HepG2 (cell line): ENCODE measurements around the gene IPMK. TPM values are rescaled to one million over a fixed set of nuclear protein-coding genes. Genes with fewer than 3 reads are reported as not detected.

Source experiments
- ATAC-seq: fragments of 200-7000 bp; cut with Tn5 transposase; 3 replicates; pipeline ENCODE4 v1.9.1; 2020; ENCODE audit warnings: mild to moderate bottlenecking, moderate library complexity
- BruUV-seq: library from RNA; stranded (reverse); fragments of 400-500 nt; replicated peaks from 2 replicates; lab custom pipeline; 2021; lab: Mats Ljungman, UMichigan
- CTCF ChIA-PET: fragments of 300-600 bp; formaldehyde crosslinking; extraction: SDS; loops from one replicate; lab custom pipeline; 2021; ENCODE audit warnings: low total read pairs, inconsistent platforms, low intra/inter-chr PET ratio; lab: Yijun Ruan, JAX
- POLR2A ChIA-PET: fragments of 350-600 bp; sonication (Branson Sonifier 250); formaldehyde crosslinking; loops from one replicate; lab custom pipeline; 2020; ENCODE audit warnings: antibody characterized with exemption, inconsistent platforms; lab: Yijun Ruan, JAX
- DNase-seq: peaks from one replicate; pipeline ENCODE4 v3.0.0-alpha.2; 2015; ENCODE audit warnings: low spot score
- FAIRE-seq: peaks from 3 replicates; lab custom pipeline; 2011; peaks lifted over from hg19 to GRCh38; lab: Jason Lieb, UNC
- H2AFZ ChIP-seq: one replicate; pipeline ENCODE4 v1.6.1; 2011; ENCODE audit warnings: low read length, inconsistent platforms
- H3K27ac ChIP-seq: fragments of 300-600 bp; 3 replicates; pipeline ENCODE4 v1.8.0; 2011; ENCODE audit warnings: mixed run types, mild to moderate bottlenecking, mixed read lengths, low read length, inconsistent platforms; ENCODE audit not compliant: insufficient read depth; ENCODE audit errors: extremely low read length
- H3K27me3 ChIP-seq, 2 experiments: fragments of 200-600 bp in 1 of 2; 2 replicates in 1 of 2; 3 replicates in 1 of 2; pipeline versions ENCODE4 v1.6.0 to v1.8.0; 2011; ENCODE audit warnings: low read length in 2 of 2, mild to moderate bottlenecking in 2 of 2, moderate library complexity in 2 of 2, inconsistent platforms in 1 of 2; ENCODE audit not compliant: insufficient read depth in 2 of 2, control insufficient read depth in 1 of 2
- H3K36me3 ChIP-seq, 2 experiments: fragments of 200-600 bp in 1 of 2; replicated peaks in 1 of 2; 2 replicates in 1 of 2; 3 replicates in 1 of 2; pipeline versions ENCODE4 v1.5.1 to v1.8.0; 2011; ENCODE audit warnings: low read length in 2 of 2, inconsistent platforms in 1 of 2; ENCODE audit not compliant: insufficient read depth in 2 of 2, control insufficient read depth in 1 of 2
- H3K4me1 ChIP-seq: 2 replicates; pipeline ENCODE4 v1.5.1; 2012; ENCODE audit warnings: low read length, inconsistent platforms; ENCODE audit not compliant: insufficient read depth
- H3K4me2 ChIP-seq: 2 replicates; pipeline ENCODE4 v1.6.0; 2011; ENCODE audit warnings: low read depth, low read length, inconsistent platforms
- H3K4me3 ChIP-seq, 3 experiments: fragments of 200-600 bp in 1 of 3; sonication (generic), shearing (Covaris generic) in 1 of 3; replicated peaks in 1 of 3; 2 replicates each; pipeline ENCODE4 v1.5.1; 2011 to 2016; ENCODE audit warnings: low read length in 3 of 3, inconsistent platforms in 2 of 3, low read depth in 2 of 3, mild to moderate bottlenecking in 2 of 3, control low read depth in 1 of 3, mixed read lengths in 1 of 3; ENCODE audit not compliant: insufficient read depth in 1 of 3
- H3K79me2 ChIP-seq: one replicate; pipeline ENCODE4 v1.6.1; 2011; ENCODE audit warnings: low read length, inconsistent platforms; ENCODE audit not compliant: insufficient read depth
- H3K9ac ChIP-seq: 2 replicates; pipeline ENCODE4 v1.6.0; 2011; ENCODE audit warnings: mild to moderate bottlenecking, low read depth, low read length, inconsistent platforms; ENCODE audit not compliant: insufficient read depth
- H3K9me3 ChIP-seq: 2 replicates; pipeline ENCODE4 v1.5.1; 2012; ENCODE audit warnings: mild to moderate bottlenecking, low read length
- H4K20me1 ChIP-seq: 2 replicates; pipeline ENCODE4 v1.6.0; 2011; ENCODE audit warnings: inconsistent platforms, mild to moderate bottlenecking, low read length, moderate library complexity; ENCODE audit not compliant: insufficient read depth
- CBX5 ChIP-seq: sonication (generic); formaldehyde crosslinking; IDR thresholded peaks from 2 replicates; pipeline ENCODE4 v1.4.0; 2020; ENCODE audit warnings: missing genetic modification reagents, borderline replicate concordance
- GABPB1 ChIP-seq: IDR thresholded peaks from 2 replicates; pipeline ENCODE4 v1.6.1; 2016; ENCODE audit warnings: mild to moderate bottlenecking, missing genetic modification reagents, moderate library complexity, missing compliant biosample characterization
- HOXA9 ChIP-seq: sonication (generic); formaldehyde crosslinking; IDR thresholded peaks from 2 replicates; pipeline ENCODE4 v1.8.1; 2022; ENCODE audit warnings: missing genetic modification reagents, mild to moderate bottlenecking, moderate library complexity, borderline replicate concordance
- SNAPC2 ChIP-seq: sonication (generic); formaldehyde crosslinking; IDR thresholded peaks from 2 replicates; pipeline ENCODE4 v1.8.1; 2022; ENCODE audit warnings: mild to moderate bottlenecking, missing genetic modification reagents
- SNAPC4 ChIP-seq: sonication (generic); formaldehyde crosslinking; IDR thresholded peaks from 2 replicates; pipeline ENCODE4 v1.4.0; 2020; ENCODE audit warnings: mild to moderate bottlenecking, missing genetic modification reagents
- ZFP82 ChIP-seq: sonication (generic); formaldehyde crosslinking; IDR thresholded peaks from 2 replicates; pipeline ENCODE4 v1.5.1; 2020; ENCODE audit warnings: mild to moderate bottlenecking, missing genetic modification reagents, borderline replicate concordance
- ZIK1 ChIP-seq: sonication (generic); formaldehyde crosslinking; IDR thresholded peaks from 2 replicates; pipeline ENCODE4 v1.5.0; 2020; ENCODE audit warnings: mild to moderate bottlenecking, low read depth, missing genetic modification reagents, borderline replicate concordance
- ZNF30 ChIP-seq: sonication (generic); formaldehyde crosslinking; IDR thresholded peaks from 2 replicates; pipeline ENCODE4 v1.5.0; 2020; ENCODE audit warnings: mild to moderate bottlenecking, missing genetic modification reagents
- ZNF616 ChIP-seq: sonication (generic); formaldehyde crosslinking; IDR thresholded peaks from 2 replicates; pipeline ENCODE4 v1.5.0; 2020; ENCODE audit warnings: low read depth, mild to moderate bottlenecking, missing genetic modification reagents
- WGBS: methylation state at CpG from one replicate; pipeline ENCODE4 v1.1.6; 2017; ENCODE audit warnings: low lambda C conversion rate; 5-methylcytosine and 5-hydroxymethylcytosine counted together
- in situ Hi-C: cut with HindIII; loops from 2 replicates; pipeline ENCODE4 v1.10.0; 2017; ENCODE audit warnings: low pct_unique_long_range_greater_than_20kb; ENCODE audit not compliant: extremely low pct_ligation_motif_present
- intact Hi-C: fragments of 100-400 bp; cut with micrococcal nuclease; formaldehyde crosslinking; loops from one replicate; pipeline ENCODE4 v1.10.0; 2022; ENCODE audit not compliant: unreplicated experiment
- polyA plus RNA-seq, 8 experiments: library from polyadenylated mRNA; depleted of rRNA in 3 of 8; stranded (reverse) in 7 of 8; unstranded in 1 of 8; fragments of >200 nt; fragmentation: Illumina TruSeq in 4 of 8; extraction: Trizol in 4 of 8; gene quantifications; 2 replicates each; pipeline versions ENCODE4 v1.2.1 to v1.2.3, GENCODE V29; 2011 to 2016; ENCODE audit warnings: low read depth in 4 of 8, missing spikeins in 1 of 8, mixed read lengths in 1 of 8; ENCODE audit not compliant: insufficient read depth in 1 of 8
- total RNA-seq, 5 experiments: library from RNA; depleted of rRNA; stranded (reverse); fragments of >200 nt; fragmentation: Illumina TruSeq; extraction: Trizol; gene quantifications; 2 replicates each; pipeline ENCODE4 v1.2.3, GENCODE V29; 2016; ENCODE audit warnings: low read depth in 1 of 5

IPMK gene
- total and polyA plus RNA-seq, 2 of the 13 experiments (the other 11 are each of a cell fraction or from before 2014, with no cell fraction given) = 2.7 to 3.9 TPM

GRCh38 chr10:58189269-58189668 lies 78.4 kb downstream of the IPMK start (continued):
- TF ChIP-seq ZFP82 (CRISPR knock-in tag) = no peak
- no peak for TF ChIP-seq SNAPC4 (CRISPR knock-in tag)

- Histone ChIP-seq H3K27me3 (no peaks in the 10 kb centered on the region), H4K20me1 (no peaks in the 10 kb centered on the region), H3K4me2 (no peak overlapping the region), H3K4me3 (no peak overlapping the region)
- in situ Hi-C loops = loop anchor here (5.0 to 10.0 kb wide), 2 partner anchors 108 to 201 kb away; partner anchors contain the start of gene TFAM
- POLR2A ChIA-PET = no interaction called here
- TF ChIP-seq CBX5 (CRISPR knock-in tag) (no peak), SNAPC2 (CRISPR knock-in tag) (no peak), ZNF616 (CRISPR knock-in tag) (no peak), ZNF30 (CRISPR knock-in tag) (no peak), ZIK1 (CRISPR knock-in tag) (no peak), GABPB1 (CRISPR knock-in tag) (no peak), HOXA9 (no peak)
- TF ChIP-seq, all 625 proteins: peak for 0
- no peaks in the 10 kb centered on the region for H3K36me3 ChIP-seq
- FAIRE-seq (no peak), DNase-seq (no peak), ATAC-seq (no peak)
- H3K4me1 ChIP-seq = no peaks in the 10 kb centered on the region
- H3K9me3 ChIP-seq = no peaks in the 10 kb centered on the region
- 78% methylated on average over 7 of the region's 7 CpGs for WGBS
- CTCF ChIA-PET = no interaction called here
- no peak overlapping the region for H3K27ac ChIP-seq
- no peak overlapping the region for H3K9ac ChIP-seq
- no peak overlapping the region for H2AFZ ChIP-seq
- no TSS peak for BruUV-seq
- intact Hi-C loops = no loop called here
- no peaks in the 10 kb centered on the region for H3K79me2 ChIP-seq
Observed at GRCh38 chr10:58184120-58184670, 83.5 kb downstream of the IPMK start.
